ENCODE measurements around the gene CRYL1.

GRCh38 chr13:20461481-20461859, 64.2 kb downstream of the CRYL1 start:
- no peak for TF ChIP-seq CTCF (IDR thresholded peaks at IDR 0.05)
- no peak for TF ChIP-seq EZH2 (IDR thresholded peaks at IDR 0.05; ENCODE audit: borderline replicate concordance, insufficient read depth, low read depth, low read length, poor library complexity, severe bottlenecking)
